ENCODE measurements around the gene TSKU.
"Not testable (repeated sequence)": the region's sequence is repeated elsewhere in the genome, so short reads cannot be mapped to it uniquely, and the experiment has no call there.

Gene TSKU

DNA sequence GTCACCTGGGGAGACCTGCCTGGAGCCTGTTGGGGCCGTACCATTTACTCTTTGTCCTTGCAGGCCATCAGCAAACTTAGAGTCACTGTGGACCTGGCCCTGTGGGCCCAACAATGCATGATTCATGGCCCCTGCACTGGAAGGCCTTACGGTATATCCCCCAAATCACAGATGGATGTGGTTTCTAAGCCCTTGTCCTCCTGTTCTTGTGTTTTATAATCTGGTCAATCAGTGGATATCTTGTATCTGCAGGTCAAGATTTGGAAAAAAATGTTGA, 6.2 kb downstream of the TSKU start:
- DNase-seq, result no peak

DNA sequence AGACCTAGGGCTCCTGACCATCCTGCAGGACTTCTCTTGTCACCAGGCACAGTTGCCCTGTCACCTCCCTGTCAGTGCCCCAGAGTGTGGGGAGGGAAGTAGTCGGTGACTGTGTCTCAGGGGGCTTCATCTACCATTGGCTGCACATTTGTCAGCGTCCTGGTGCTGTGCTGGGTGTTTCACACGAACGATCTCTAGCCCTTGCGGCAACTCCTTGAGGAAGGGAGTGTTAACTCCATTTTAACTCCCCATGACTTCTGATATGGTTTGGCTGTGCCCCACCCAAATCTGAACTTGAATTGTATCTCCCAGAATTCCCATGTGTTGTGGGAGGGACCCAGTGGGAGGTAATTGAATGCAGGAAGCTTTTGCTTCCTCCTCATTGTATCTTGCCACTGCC, 7.1 kb downstream of the TSKU start:
- DNase-seq, result no peak

DNA sequence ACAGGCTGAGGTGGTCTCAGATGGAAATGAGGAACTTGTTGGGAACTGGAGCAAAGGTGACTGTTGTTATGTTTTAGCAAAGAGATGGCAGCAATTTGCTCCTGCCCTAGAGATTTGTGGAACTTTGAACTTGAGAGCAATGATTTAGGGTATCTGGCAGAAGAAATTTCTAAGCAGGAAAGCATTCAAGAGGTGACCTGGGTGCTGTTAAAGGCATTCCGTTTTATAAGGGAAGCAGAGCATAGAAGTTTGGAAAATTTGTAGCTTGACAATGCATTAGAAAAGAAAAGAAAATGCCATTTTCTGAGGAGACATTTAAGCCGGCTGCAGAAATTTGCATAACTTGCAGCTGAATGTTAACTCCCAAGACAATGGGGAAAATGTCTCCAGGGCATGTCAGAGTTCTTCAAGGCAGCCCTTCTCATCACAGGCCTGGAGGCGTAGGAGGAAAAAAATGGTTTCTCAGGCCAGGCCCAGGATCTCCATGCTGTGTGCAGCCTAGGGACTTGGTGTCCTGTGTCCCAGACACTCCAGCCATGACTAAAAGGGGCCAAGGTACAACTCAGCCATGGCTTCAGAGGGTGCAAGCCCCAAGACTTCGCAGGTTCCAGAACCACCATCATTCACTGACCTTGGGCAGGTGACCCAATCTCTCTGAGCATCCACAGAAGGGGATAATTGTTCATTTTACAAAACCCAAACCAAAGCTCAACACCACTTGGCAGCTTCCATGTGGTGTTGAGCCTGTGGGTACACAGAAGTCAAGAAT, 8.0 kb downstream of the TSKU start:
- not testable (repeated sequence) for DNase-seq

DNA sequence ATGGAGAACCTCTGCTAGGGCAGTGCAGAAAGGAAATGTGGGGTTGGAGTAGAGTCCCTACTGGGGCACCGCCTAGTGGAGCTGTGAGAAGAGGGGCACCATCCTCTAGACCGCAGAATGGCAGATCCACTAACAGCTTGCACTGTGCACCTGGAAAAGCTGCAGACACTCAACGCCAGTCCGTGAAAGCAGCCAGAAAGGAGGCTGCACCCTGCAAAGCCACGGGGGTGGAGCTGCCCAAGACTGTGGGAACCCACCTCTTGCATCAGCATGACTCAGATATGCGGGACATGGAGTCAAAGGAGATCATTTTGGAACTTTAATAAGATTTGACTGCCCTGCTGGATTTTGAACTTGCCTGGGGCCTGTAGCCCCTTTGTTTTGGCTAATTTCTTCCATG, 8.7 kb downstream of the TSKU start:
- DNase-seq, result no peak

DNA sequence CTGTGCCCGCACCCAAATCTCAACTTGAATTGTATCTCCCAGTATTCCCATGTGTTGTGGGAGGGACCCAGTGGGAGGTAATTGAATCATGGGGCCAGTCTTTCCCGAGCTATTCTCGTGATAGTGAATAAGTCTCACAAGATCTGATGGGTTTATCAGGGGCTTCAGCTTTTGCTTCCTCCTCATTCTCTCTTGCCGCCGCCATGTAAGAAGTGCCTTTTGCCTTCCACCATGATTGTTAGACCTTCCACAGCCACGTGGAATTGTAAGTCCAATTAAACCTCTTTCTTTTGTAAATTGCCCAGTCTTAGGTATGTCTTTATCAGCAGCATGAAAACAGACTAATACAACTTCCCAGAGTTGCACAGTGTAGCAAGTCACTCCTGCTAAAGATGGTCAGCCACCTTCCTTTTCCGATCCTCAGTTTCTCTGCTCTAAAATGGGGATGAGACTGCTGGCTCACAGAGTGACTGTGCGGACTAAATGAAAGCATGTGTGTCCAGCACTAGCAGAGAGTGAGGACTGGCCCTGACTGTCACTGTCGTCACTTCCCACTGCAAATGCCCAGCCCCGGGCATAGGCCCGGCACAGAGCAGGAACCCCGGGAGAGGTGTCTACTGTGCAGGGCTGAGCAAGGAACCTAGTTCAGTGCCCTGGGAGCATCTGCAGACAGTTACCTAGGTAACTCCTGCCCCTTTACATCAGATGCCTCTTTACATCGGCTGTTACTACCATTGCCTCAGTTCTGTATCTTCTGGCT, 9.5 kb downstream of the TSKU start:
- DNase-seq, result no peak

DNA sequence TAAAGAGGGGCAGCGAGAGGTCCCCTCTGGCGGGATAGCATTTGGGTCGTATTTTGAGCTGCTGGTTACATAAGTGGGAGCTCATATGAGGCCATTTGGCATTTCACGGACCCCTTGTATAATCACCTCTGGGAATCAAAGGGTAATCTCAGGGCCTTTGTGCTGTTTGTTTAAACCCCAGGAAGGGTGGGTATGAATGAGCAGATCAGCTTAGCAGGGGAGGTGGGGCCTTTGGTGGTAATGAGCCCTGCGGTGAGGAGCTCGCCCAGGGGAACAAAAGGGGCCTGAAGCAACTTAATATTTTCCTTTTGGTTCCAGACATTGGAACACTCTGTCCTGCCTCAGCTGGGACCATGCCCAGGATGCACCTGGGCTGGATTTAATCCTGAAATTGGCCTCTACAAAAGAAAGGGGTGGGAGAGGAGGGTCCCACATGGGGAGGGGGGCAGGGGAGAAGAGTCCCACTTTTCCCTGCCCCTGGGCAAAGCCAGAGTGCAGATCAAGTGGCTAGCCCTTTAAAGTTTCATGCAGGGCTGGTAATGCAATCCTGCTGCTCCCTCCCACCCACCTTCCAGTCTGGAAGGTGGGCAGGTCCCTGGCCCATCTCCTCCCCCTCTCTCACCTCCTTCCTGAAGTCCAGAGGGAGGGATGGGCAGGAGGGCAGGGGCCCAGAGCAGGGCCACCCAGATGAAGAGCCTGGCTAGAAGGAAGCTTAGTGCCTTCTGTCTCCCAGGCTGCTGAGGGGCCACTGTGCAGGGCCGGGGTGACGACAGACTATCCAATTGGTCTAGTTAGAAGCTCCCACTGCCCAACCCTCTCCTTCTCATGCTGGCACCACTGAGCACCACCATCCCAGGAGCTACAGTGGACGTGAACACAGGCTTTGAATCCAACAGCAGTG, 10.5 kb downstream of the TSKU start:
- DNase-seq, result no peak

DNA sequence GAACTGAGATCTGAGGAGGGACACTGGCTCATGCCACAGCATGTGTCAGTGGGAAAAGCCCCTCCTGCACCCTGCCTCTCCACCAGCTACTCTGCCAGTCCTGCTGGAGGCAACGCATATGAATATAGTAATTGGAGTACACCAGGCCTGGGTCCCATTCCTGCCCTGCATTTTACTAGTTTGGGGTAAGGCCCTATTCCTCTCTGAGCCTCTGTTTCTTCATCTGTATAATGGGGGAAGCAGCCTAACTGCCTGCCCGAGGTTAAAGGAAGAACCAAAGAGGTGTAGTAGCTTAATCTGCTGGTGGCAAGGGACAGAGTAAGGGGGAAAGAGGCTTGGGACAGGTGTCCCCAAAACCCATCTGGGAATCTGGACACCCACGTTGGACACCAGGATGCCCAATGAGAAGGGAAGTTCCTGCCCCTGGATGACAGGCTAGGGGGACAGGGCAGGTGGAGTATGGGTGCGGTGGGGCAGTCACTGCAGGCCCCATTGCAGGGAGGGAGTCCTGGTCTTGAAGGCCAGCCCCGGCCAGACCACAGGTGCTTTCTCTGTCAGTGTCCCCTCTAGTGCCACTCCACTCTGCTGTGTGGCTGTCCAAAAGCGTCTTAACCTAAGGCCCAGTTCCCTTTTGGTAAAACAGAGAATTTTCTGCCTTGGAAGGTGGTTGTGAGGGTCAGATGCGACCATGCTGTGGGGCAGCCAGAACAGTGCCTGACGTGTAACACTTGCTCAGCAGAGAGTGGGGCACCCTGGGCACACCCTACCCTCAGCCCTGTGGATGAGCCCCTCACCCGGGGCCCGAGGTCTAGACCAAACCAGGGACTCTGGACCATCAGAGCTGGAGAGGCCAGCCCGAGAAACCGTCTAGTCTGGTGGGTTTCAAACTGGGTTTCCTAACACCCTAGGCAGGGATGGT, 11.5 kb downstream of the TSKU start:
- DNase-seq, result no peak

DNA sequence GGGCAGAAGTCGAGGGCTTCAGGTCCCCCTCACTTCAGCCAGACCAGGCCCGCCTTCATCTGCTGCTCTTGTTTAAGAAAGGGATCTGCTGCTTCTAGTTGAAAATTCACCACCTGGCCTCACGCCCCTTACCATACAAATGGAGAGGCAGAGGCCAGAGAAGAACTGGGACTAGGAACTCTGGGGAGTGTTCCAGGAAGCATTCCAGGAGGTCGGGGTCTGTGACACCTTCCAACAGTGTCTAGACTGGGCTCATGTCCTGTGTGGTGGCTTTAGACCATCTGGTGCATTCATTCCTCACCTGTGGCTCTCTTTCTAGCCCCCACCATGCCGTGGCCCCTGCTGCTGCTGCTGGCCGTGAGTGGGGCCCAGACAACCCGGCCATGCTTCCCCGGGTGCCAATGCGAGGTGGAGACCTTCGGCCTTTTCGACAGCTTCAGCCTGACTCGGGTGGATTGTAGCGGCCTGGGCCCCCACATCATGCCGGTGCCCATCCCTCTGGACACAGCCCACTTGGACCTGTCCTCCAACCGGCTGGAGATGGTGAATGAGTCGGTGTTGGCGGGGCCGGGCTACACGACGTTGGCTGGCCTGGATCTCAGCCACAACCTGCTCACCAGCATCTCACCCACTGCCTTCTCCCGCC, 12.3 kb downstream of the TSKU start:
- DNase-seq, result no peak

DNA sequence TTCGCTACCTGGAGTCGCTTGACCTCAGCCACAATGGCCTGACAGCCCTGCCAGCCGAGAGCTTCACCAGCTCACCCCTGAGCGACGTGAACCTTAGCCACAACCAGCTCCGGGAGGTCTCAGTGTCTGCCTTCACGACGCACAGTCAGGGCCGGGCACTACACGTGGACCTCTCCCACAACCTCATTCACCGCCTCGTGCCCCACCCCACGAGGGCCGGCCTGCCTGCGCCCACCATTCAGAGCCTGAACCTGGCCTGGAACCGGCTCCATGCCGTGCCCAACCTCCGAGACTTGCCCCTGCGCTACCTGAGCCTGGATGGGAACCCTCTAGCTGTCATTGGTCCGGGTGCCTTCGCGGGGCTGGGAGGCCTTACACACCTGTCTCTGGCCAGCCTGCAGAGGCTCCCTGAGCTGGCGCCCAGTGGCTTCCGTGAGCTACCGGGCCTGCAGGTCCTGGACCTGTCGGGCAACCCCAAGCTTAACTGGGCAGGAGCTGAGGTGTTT, 12.8 kb downstream of the TSKU start:
- no peak for DNase-seq

DNA sequence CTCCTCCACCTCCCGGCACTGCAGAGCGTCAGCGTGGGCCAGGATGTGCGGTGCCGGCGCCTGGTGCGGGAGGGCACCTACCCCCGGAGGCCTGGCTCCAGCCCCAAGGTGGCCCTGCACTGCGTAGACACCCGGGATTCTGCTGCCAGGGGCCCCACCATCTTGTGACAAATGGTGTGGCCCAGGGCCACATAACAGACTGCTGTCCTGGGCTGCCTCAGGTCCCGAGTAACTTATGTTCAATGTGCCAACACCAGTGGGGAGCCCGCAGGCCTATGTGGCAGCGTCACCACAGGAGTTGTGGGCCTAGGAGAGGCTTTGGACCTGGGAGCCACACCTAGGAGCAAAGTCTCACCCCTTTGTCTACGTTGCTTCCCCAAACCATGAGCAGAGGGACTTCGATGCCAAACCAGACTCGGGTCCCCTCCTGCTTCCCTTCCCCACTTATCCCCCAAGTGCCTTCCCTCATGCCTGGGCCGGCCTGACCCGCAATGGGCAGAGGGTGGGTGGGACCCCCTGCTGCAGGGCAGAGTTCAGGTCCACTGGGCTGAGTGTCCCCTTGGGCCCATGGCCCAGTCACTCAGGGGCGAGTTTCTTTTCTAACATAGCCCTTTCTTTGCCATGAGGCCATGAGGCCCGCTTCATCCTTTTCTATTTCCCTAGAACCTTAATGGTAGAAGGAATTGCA, 13.5 kb downstream of the TSKU start:
- DNase-seq, result no peak

DNA sequence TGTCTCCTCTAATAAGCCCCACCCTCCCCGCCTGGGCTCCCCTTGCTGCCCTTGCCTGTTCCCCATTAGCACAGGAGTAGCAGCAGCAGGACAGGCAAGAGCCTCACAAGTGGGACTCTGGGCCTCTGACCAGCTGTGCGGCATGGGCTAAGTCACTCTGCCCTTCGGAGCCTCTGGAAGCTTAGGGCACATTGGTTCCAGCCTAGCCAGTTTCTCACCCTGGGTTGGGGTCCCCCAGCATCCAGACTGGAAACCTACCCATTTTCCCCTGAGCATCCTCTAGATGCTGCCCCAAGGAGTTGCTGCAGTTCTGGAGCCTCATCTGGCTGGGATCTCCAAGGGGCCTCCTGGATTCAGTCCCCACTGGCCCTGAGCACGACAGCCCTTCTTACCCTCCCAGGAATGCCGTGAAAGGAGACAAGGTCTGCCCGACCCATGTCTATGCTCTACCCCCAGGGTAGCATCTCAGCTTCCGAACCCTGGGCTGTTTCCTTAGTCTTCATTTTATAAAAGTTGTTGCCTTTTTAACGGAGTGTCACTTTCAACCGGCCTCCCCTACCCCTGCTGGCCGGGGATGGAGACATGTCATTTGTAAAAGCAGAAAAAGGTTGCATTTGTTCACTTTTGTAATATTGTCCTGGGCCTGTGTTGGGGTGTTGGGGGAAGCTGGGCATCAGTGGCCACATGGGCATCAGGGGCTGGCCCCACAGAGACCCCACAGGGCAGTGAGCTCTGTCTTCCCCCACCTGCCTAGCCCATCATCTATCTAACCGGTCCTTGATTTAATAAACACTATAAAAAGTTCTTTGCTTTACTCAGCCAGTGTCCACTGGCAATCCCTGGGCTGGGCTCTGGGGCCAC, 14.4 kb downstream of the TSKU start:
- DNase-seq, result no peak

DNA sequence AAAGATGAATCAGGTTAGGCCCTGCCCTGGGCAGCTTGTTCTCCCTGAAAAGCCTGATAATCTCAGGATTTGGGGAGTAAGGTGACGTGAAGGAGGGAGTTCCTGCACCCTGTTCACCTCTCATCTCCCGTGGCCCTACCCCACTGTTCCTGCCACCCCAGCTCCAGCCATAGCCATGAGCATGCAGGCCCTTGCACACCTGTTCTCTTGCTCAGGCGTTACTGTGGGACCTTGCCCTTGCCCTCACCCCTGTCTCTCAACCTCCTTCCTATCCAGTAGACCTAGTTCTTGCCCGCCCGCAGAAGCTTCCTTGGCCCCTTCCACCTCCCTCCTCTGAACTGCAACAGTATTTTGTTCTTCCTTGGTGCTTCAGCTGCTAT, 15.0 kb downstream of the TSKU start:
- DNase-seq, result no peak

DNA sequence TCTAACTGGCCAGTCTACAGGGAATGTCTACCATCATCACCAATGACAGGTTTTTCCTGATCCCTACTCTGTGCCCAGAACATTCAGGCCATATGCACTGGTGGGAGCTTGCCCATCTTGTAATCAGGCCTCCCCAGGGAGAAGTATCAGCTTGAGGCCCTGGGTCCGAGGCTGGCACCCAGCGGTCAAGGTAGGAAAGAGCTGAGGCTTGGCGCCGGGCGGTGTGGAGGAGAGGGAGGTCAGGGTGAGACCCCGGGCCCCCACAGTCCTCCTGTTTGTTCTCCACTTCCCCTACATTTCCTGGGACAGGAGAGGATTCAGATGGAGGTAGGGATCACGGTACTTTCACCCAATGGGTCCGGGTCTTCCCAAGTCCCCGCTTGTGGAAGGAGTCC, 15.5 kb downstream of the TSKU start:
- no peak for DNase-seq

DNA sequence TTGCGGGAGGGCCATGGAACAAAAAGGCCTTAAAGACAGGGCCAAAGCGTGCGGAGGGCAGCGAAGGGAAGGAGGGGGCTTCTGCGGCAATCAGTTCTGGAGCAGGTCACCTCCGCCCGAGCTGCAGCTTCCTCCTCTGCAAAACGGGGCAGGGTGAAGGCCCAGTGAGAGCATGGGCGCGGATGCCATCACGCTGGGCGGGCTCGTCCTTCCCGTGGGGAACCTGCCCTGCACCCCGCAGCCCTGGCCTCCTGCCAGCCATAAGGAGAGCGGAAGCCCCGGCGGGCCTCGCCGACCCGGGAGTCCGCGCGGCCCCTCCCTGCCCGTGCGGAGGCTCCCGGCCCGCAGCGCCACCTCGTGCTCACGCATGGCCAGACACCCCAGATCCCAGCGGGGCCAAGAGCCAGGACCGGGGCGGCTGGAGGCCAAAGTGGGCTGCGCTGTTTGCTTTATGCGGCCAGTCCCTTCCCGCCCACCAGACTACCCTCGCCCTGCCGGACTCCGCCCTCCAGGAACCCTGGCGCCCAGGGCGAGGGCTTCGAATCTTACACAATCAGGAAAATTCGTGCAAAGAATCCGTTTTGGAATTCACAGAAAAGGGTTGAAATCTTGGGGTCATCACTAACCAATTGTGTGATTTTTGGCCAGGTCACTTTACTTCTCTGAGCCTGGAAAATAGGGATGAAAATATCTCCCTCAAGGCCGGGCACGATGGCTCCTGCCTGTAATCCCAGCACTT, 16.1 kb downstream of the TSKU start:
- peak; percentile 75 to 77 for DNase-seq

DNA sequence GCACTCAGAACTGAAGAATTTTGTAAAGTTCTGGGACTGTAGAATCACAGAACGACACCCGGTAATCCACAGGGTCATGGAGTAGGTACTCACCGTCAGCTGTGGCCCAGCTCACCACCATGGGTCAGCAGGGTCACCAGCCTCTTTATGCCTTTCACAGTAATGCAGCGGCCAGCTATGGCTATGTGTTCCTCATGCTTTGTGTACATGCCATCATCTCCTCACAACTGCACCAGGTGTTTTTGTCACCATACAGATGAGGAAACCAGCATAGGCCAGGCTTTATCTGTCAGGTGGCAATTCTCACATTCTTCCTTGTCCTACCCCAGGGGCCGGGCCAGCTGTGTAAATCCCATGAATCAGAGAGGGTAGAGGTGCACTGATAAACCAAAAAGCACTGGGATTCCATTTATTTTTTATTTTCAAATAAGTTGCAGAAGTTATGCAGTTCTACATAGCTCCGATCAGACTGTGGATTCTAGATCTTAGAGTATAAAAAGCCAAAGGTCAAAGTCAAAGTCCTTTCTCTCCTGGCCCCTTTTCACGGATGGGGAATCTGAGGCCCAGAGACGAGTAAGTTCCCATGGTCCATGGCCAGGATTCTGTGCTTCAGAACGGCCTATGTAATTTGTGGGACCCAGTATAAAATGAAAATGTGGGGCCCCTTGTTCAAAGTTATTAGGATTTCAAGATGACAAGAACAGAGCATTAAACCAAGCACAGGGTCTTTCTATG, 17.5 kb downstream of the TSKU start:
- DNase-seq, result no peak

DNA sequence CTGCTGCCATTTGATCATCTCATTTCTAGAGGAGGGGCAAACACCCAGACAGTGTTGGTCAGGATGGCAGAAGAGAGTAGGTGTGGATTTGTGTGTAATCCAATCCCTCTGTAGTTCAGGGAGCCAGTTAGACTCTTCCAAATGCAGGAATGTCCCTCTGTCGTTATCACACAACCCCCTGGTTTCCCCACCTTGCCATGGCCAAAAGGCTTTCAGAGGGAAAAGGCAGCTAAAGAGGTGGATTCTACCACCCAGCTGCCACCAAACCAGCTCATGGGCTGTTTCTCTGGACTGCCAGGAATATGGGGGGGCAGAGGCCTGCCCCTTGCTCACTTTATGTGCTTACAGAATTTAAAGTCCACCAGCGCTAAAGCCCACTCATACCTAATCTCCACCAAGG, 18.1 kb downstream of the TSKU start:
- DNase-seq, result no peak

DNA sequence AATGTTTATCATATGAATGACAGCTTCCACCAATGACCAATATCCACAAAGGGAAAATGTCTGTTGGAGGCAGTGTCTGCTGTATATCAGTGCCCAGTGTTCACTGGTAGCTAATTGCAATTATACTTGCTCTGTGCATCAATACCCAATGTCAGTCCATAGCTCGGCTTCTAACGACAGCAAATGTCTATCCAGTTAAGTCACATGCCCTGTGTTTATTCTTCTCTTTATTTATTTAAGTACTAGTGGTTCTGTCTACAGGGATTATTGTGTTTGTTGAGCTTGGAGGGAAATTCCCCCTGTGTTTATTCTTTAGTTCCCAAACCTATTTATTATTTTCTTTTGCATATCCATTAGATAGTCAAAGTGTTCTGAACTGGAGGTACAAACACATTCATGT, 18.6 kb downstream of the TSKU start:
- no peak for DNase-seq

DNA sequence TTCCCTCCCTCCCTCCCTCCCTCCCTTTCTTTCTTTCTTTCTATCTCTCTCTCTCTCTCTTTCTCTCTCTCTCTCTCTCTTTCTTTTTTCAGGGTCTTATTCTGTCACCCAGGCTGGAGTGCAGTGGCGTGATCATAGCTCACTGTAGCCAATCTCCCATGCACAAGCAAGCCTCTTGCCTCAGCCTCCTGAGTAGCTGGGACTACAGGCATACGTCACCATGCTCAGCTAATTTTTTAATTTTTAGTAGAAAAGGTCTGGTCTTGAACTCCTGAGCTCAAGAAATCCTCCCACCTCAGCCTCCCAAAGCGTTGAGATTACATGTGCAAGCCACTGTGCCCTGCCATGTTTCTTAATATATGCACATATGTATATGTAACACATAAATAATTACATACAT, 19.0 kb downstream of the TSKU start:
- no peak for DNase-seq

DNA sequence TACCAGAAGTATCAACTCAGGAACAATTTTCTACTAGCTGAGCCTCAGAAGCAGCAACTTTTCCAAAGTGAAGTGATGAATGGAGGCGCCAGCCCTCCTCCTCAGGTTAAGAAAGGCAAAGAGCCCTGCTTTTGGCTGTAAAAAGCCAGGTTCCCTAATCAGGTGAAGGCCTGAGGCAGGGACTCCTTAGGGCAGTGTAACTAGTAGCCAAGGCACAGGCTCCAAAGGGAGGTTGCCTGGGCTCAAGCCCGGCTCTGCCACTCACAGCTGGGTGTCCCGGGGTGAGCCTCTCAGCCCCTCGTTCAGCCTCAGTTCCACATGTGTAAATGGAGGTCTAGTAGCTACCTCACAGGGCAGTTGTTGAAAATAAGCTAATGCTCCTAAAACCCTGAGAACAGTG, 19.5 kb downstream of the TSKU start:
- no peak for DNase-seq

Data from CD4-positive, alpha-beta T cell treated with Interleukin-1 beta for 1 hour (primary cell).